ENCODE data around the gene GHSR.

DNA sequence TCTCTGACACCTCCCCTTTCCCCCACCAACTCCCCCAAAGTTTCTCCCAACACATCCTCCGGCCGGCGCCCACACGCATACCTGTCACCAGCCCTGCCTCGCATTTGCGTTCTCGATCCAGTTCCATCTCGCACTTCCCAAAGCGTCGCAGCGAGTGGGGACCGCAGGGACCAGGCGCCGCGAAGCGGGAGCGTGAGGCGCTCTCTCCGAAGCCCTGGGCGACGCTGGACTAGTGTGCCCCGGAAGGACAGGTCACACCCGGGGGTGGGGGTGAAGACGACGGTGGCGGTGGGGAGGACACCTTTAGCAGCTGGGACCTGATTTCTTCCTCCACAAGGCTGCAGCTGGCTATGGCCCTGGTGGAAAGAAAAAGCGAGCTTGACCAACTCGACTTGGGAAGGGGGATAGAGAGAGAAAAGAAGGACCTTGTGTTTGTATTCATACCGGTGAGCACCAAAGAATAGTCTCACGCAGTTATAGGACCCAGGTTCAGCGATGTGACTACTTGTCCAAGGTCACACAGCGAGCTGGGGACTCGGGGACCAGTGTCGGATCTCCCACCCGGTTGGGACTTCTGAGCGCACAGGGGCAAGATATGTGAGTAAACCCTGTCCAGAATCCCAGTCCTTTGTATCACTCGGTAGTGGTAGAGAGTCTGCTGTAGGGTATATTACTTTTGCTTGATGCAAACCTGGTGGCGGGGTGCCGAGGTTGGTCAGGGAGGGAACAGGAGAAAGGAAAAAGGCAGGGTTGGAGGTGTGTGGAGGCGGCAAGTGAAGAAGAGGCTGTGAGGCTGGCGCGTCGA lies 607 bp upstream of the GHSR start:
- TF ChIP-seq, protein P1, sequence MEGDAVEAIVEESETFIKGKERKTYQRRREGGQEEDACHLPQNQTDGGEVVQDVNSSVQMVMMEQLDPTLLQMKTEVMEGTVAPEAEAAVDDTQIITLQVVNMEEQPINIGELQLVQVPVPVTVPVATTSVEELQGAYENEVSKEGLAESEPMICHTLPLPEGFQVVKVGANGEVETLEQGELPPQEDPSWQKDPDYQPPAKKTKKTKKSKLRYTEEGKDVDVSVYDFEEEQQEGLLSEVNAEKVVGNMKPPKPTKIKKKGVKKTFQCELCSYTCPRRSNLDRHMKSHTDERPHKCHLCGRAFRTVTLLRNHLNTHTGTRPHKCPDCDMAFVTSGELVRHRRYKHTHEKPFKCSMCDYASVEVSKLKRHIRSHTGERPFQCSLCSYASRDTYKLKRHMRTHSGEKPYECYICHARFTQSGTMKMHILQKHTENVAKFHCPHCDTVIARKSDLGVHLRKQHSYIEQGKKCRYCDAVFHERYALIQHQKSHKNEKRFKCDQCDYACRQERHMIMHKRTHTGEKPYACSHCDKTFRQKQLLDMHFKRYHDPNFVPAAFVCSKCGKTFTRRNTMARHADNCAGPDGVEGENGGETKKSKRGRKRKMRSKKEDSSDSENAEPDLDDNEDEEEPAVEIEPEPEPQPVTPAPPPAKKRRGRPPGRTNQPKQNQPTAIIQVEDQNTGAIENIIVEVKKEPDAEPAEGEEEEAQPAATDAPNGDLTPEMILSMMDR (IDR thresholded peaks at IDR 0.05; ENCODE audit: insufficient read depth, low read length, poor library complexity, severe bottlenecking), result no peak
- no peak for TF ChIP-seq EZH2phosphoT487 (conservative IDR thresholded peaks at IDR 0.05; ENCODE audit: low read length)
